NK-92 treated with Interleukin-12 subunit alpha and Interleukin-12 subunit beta, amount 100 ng/mL, for 24 hours (cell line): Measurements from ENCODE around the gene ALPP.
"Not testable (repeated sequence)": the region's sequence is repeated elsewhere in the genome, so short reads cannot be mapped to it uniquely, and the experiment has no call there.

Experiments
- DNase-seq: peaks from one replicate; lab custom pipeline; 2025; lab: John Stamatoyannopoulos, UW

Gene ALPP

GRCh38 chr2:232363784-232364615 is 14.6 kb upstream of the ALPP start:
- DNase-seq = no peak

GRCh38 chr2:232364806-232365594 is 13.6 kb upstream of the ALPP start:
- not testable (repeated sequence) for DNase-seq

- DNase-seq = no peak
These were observed 12.8 kb upstream of the ALPP start for GRCh38 chr2:232365621-232366321.

- not testable (repeated sequence) for DNase-seq
These were observed 12.1 kb upstream of the ALPP start for GRCh38 chr2:232366461-232366860.

GRCh38 chr2:232367016-232367415 is 11.5 kb upstream of the ALPP start:
- DNase-seq = no peak

- DNase-seq = no peak
These were observed 10.8 kb upstream of the ALPP start for GRCh38 chr2:232367591-232368233.

- no peak for DNase-seq
These were observed 10.2 kb upstream of the ALPP start for GRCh38 chr2:232368311-232368731.

GRCh38 chr2:232369126-232369951 is 9.2 kb upstream of the ALPP start:
- no peak for DNase-seq

- DNase-seq = not testable (repeated sequence)
These were observed 8.5 kb upstream of the ALPP start for GRCh38 chr2:232370007-232370406.

- no peak for DNase-seq
These were observed 6.0 kb upstream of the ALPP start for GRCh38 chr2:232372231-232373208.

- DNase-seq = no peak
These were observed 4.2 kb upstream of the ALPP start for GRCh38 chr2:232374356-232374755.

- no peak for DNase-seq
These were observed 3.4 kb upstream of the ALPP start for GRCh38 chr2:232375164-232375563.

- no peak for DNase-seq
These were observed 2.3 kb upstream of the ALPP start for GRCh38 chr2:232376260-232376659.

- no peak for DNase-seq
These were observed 1.8 kb upstream of the ALPP start for GRCh38 chr2:232376713-232377112.

- DNase-seq = no peak
These were observed 1.2 kb upstream of the ALPP start for GRCh38 chr2:232377319-232377718.

GRCh38 chr2:232377841-232378734 is 463 bp upstream of the ALPP start:
- no peak for DNase-seq

- DNase-seq = not testable (repeated sequence)
These were observed 1.3 kb downstream of the ALPP start for GRCh38 chr2:232379610-232380590.
